Neutrophil (primary cell): ENCODE measurements around the gene KIAA0232.

Source experiments
- H3K27ac ChIP-seq: fragments of 200-600 bp; sonication (generic); 2 replicates; pipeline ENCODE4 v1.5.1; 2016; ENCODE audit warnings: mild to moderate bottlenecking, moderate library complexity
- H3K27me3 ChIP-seq: fragments of 200-600 bp; sonication (generic); 2 replicates; pipeline ENCODE4 v1.6.0; 2016; ENCODE audit warnings: mild to moderate bottlenecking
- H3K36me3 ChIP-seq: fragments of 200-600 bp; sonication (generic); 2 replicates; pipeline ENCODE4 v1.5.1; 2017
- H3K4me1 ChIP-seq, 2 experiments: fragments of 200-600 bp in 1 of 2; sonication (generic) in 1 of 2; 1 replicate in 1 of 2; 2 replicates in 1 of 2; pipeline versions ENCODE4 v1.5.1 to v1.6.1; 2013 to 2016; ENCODE audit warnings: low read depth in 1 of 2, low read length in 1 of 2, mild to moderate bottlenecking in 1 of 2, moderate library complexity in 1 of 2; ENCODE audit not compliant: control insufficient read depth in 1 of 2, insufficient read depth in 1 of 2
- H3K4me3 ChIP-seq, 2 experiments: fragments of 200-600 bp in 1 of 2; sonication (generic) in 1 of 2; 1 replicate in 1 of 2; 2 replicates in 1 of 2; pipeline ENCODE4 v1.5.1; 2013 to 2016; ENCODE audit warnings: low read depth in 1 of 2, low read length in 1 of 2, mild to moderate bottlenecking in 1 of 2, moderate library complexity in 1 of 2
- H3K9me3 ChIP-seq: fragments of 200-600 bp; sonication (generic); 2 replicates; pipeline ENCODE4 v1.5.1; 2016
- TF ChIP-seq, protein P1 (sequence below): fragments of 200-600 bp; sonication (generic); IDR thresholded peaks from 2 replicates; pipeline ENCODE4 v1.5.1; 2016; ENCODE audit warnings: antibody characterized with exemption

Gene KIAA0232

DNA sequence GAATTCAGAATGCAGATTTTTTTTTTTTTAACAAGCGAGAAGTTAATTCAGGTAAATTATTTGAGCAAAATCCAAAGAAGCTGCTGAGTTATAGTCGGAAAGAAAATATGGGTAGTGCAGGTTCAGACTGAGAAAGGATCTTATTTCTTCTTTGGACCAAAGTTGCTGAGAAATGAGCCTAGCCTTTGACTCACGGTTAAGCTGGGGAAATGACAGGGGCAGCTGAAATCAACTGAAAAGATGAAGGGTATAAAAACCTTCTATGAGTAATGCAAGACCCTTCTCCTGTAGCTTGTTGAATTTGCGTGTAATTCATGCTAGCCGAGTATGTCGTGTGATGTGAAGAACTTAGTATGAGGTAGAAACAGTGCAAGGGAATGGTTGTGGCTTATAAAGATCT is 63.0 kb downstream of the KIAA0232 start:
- H3K27me3 ChIP-seq, result no peaks in the 10 kb centered on the region
- H3K4me3 ChIP-seq, result no peak overlapping the region
- H3K27ac ChIP-seq, result no peak overlapping the region
- H3K4me1 ChIP-seq, result peaks cover 10 to 14% of the 10 kb centered on the region in 2 experiments
- no peaks in the 10 kb centered on the region for H3K9me3 ChIP-seq
- H3K36me3 ChIP-seq, result peaks cover 67% of the 10 kb centered on the region
- TF ChIP-seq, protein P1, sequence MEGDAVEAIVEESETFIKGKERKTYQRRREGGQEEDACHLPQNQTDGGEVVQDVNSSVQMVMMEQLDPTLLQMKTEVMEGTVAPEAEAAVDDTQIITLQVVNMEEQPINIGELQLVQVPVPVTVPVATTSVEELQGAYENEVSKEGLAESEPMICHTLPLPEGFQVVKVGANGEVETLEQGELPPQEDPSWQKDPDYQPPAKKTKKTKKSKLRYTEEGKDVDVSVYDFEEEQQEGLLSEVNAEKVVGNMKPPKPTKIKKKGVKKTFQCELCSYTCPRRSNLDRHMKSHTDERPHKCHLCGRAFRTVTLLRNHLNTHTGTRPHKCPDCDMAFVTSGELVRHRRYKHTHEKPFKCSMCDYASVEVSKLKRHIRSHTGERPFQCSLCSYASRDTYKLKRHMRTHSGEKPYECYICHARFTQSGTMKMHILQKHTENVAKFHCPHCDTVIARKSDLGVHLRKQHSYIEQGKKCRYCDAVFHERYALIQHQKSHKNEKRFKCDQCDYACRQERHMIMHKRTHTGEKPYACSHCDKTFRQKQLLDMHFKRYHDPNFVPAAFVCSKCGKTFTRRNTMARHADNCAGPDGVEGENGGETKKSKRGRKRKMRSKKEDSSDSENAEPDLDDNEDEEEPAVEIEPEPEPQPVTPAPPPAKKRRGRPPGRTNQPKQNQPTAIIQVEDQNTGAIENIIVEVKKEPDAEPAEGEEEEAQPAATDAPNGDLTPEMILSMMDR, result no peak

GRCh38 chr4:6847178-6847577 is 64.7 kb downstream of the KIAA0232 start:
- Histone ChIP-seq H3K4me1 (peaks cover 22 to 27% of the 10 kb centered on the region in 2 experiments), H3K27me3 (no peaks in the 10 kb centered on the region), H3K36me3 (peaks cover 55% of the 10 kb centered on the region), H3K4me3 (no peak overlapping the region), H3K27ac (peak overlapping the region; percentile 10), H3K9me3 (no peaks in the 10 kb centered on the region)
- TF ChIP-seq, protein P1, result no peak

DNA sequence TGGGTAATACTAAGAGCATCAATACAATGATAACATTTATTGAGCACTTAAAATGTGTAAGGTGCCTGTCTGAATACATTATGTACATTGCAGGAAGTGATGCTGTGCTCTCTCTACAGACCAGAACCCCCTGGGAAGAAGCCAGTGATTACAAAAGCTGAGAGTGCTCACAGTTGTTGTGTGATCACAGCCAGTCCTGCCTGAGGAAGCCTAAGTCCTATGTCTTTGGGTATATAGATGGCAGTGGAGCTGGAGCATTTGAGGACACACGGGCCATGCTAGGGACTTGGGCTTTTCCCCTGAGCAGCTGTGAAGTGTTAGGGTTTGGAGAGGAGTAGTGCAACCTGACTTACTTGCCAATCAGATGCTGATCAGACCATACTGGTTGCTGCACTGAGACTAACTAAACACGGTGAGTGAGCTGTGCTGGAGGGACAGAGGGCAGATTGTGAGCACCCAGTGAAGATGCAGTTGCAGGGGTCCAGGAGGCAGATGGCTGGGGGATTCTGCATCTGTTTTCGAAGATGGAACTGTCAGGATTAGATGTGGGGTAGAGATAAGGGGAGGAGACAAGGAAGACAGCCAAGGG is 66.3 kb downstream of the KIAA0232 start:
- H3K4me1 ChIP-seq, result peaks cover 39 to 44% of the 10 kb centered on the region in 2 experiments
- H3K36me3 ChIP-seq, result peaks cover 40% of the 10 kb centered on the region
- TF ChIP-seq, protein P1, result no peak
- peak overlapping the region; percentile 23 for H3K27ac ChIP-seq
- no peak overlapping the region for H3K4me3 ChIP-seq
- no peaks in the 10 kb centered on the region for H3K27me3 ChIP-seq
- no peaks in the 10 kb centered on the region for H3K9me3 ChIP-seq

- Histone ChIP-seq H3K4me3 (no peak overlapping the region), H3K36me3 (peaks cover 36% of the 10 kb centered on the region), H3K4me1 (peaks cover 48 to 52% of the 10 kb centered on the region in 2 experiments), H3K27ac (no peak overlapping the region), H3K9me3 (no peaks in the 10 kb centered on the region), H3K27me3 (no peaks in the 10 kb centered on the region)
- TF ChIP-seq, protein P1, result no peak
These were observed 67.2 kb downstream of the KIAA0232 start for GRCh38 chr4:6849691-6850090.

- TF ChIP-seq, protein P1, result no peak
- no peaks in the 10 kb centered on the region for H3K9me3 ChIP-seq
- H3K27ac ChIP-seq, result peak overlapping the region; percentile 78
- no peak overlapping the region for H3K4me3 ChIP-seq
- H3K27me3 ChIP-seq, result no peaks in the 10 kb centered on the region
- peaks cover 59 to 68% of the 10 kb centered on the region in 2 experiments for H3K4me1 ChIP-seq
- H3K36me3 ChIP-seq, result peaks cover 25% of the 10 kb centered on the region
These were observed 68.9 kb downstream of the KIAA0232 start for GRCh38 chr4:6851431-6851830.
